SK-N-MC (cell line): ENCODE data around the gene EIF4EBP2.

Experiments used
- EZH2 ChIP-seq: fragments of 200-600 bp; sonication (generic); IDR thresholded peaks from one replicate; pipeline ENCODE4 v1.6.1; 2017; ENCODE audit warnings: antibody characterized with exemption
- FOXP2 ChIP-seq: optimal IDR thresholded peaks from 2 replicates; pipeline ENCODE3; 2011; ENCODE audit warnings: mild to moderate bottlenecking, moderate library complexity; ENCODE audit not compliant: insufficient read depth; ENCODE audit errors: extremely low read length, control extremely low read depth
- POLR2AphosphoS5 ChIP-seq: IDR thresholded peaks from 2 replicates; pipeline ENCODE4 v1.6.1; 2012; ENCODE audit warnings: mild to moderate bottlenecking, low read depth, low read length, borderline replicate concordance

DNA sequence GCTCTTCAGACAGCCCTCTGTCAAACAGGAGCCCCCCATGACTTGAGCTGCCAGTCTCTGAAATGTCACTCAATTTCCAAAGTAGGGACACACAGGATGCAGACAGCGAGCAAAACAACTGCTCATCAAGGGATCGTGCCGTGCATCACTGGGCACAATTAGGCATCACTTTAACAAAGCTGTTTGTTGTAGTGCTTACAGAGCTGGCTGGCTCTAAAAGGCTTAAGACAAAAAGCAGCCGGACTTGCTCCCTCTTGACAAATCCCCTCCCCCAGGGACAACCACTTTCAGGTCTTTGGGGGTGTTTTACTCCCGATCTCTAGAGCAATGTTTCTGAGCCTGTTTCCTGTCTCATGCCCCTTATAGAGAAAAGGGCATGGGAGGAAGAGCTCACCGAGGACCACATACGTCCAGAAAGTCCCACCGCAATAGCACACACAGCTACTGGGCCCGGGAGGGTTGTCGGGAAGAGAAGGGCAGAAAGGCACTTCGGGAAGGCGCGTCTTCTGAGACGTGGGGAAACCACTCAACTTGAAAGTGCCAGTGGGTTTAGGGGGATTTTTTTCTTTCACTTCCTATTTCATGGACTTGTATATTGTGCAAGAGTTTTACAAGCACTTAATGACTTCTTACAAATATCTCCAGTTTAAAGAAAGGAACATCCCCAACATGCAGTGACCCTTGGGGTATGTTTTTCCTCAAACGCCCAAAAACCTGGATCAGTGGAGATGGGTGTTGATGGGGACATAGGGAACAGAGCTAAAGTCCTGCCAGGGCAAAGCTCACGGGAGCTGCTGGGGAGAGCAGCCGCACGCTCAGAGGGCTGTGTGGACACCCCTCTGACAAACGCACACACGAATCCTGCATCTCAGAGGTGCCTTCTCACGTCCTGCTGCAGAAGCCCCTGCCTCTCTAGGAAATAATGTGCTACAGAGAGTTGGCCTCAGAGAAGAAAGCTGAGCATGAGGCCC lies 48.6 kb upstream of the EIF4EBP2 start:
- TF ChIP-seq EZH2 (no peak), POLR2AphosphoS5 (no peak), FOXP2 (no peak)
